Islet of Langerhans (tissue), 1 donor: ENCODE data around the gene PLCD1.
"Not testable (repeated sequence)": the region's sequence is repeated elsewhere in the genome, so short reads cannot be mapped to it uniquely, and the experiment has no call there.

Experiments used
- FAIRE-seq: peaks from one replicate; lab custom pipeline; 2011; peaks lifted over from hg19 to GRCh38; lab: Jason Lieb, UNC

Gene PLCD1

GRCh38 chr3:37986479-37987314 is 42.7 kb downstream of the PLCD1 start:
- no peak for FAIRE-seq

- FAIRE-seq, result no peak
Observed at GRCh38 chr3:37985637-37986320, 43.7 kb downstream of the PLCD1 start.

GRCh38 chr3:37984596-37984995 is 44.8 kb downstream of the PLCD1 start:
- FAIRE-seq, result no peak

GRCh38 chr3:37984051-37984450 is 45.4 kb downstream of the PLCD1 start:
- no peak for FAIRE-seq

- no peak for FAIRE-seq
Observed at GRCh38 chr3:37982331-37982730, 47.1 kb downstream of the PLCD1 start.

GRCh38 chr3:37981348-37981664 is 48.1 kb downstream of the PLCD1 start:
- no peak for FAIRE-seq

- no peak for FAIRE-seq
Observed at GRCh38 chr3:37980462-37981347, 48.7 kb downstream of the PLCD1 start.

- no peak for FAIRE-seq
Observed at GRCh38 chr3:37979541-37980461, 49.6 kb downstream of the PLCD1 start.

GRCh38 chr3:37974121-37975083 is 55.0 kb downstream of the PLCD1 start:
- FAIRE-seq, result no peak

- no peak for FAIRE-seq
Observed at GRCh38 chr3:37973246-37974054, 56.0 kb downstream of the PLCD1 start.

- FAIRE-seq, result not testable (repeated sequence)
Observed at GRCh38 chr3:37972056-37972455, 57.4 kb downstream of the PLCD1 start.

GRCh38 chr3:37971467-37971866 is 58.0 kb downstream of the PLCD1 start:
- FAIRE-seq, result no peak

- no peak for FAIRE-seq
Observed at GRCh38 chr3:37970802-37971201, 58.6 kb downstream of the PLCD1 start.

GRCh38 chr3:37969596-37970100 is 59.8 kb downstream of the PLCD1 start:
- no peak for FAIRE-seq

GRCh38 chr3:37968813-37969595 is 60.4 kb downstream of the PLCD1 start:
- FAIRE-seq, result no peak

- FAIRE-seq, result no peak
Observed at GRCh38 chr3:37968199-37968598, 61.2 kb downstream of the PLCD1 start.

GRCh38 chr3:37967260-37967881 is 62.1 kb downstream of the PLCD1 start:
- FAIRE-seq, result no peak

GRCh38 chr3:37964716-37965115 is 64.7 kb downstream of the PLCD1 start:
- FAIRE-seq, result peak; percentile 88
